ENCODE measurements around the gene JAK1.

The JAK1 gene

GRCh38 chr1:64892576-64893573, 73.5 kb downstream of the JAK1 start:
- no peak for DNase-seq (ENCODE audit: low read depth in 3 of 3)

- DNase-seq (ENCODE audit: low read depth in 3 of 3) = no peak
Measured at GRCh38 chr1:64891448-64891825, 74.9 kb downstream of the JAK1 start.

GRCh38 chr1:64890699-64891447, 75.5 kb downstream of the JAK1 start:
- no peak for DNase-seq (ENCODE audit: low read depth in 3 of 3)

GRCh38 chr1:64887689-64888217, 78.6 kb downstream of the JAK1 start:
- DNase-seq (ENCODE audit: low read depth in 3 of 3) = no peak

- DNase-seq (ENCODE audit: low read depth in 3 of 3) = no peak
Measured at GRCh38 chr1:64886877-64887276, 79.5 kb downstream of the JAK1 start.

- no peak for DNase-seq (ENCODE audit: low read depth in 3 of 3)
Measured at GRCh38 chr1:64885648-64886047, 80.7 kb downstream of the JAK1 start.

- no peak for DNase-seq (ENCODE audit: low read depth in 3 of 3)
Measured at GRCh38 chr1:64884261-64885040, 81.9 kb downstream of the JAK1 start.

GRCh38 chr1:64882574-64883255, 83.6 kb downstream of the JAK1 start:
- no peak for DNase-seq (ENCODE audit: low read depth in 3 of 3)

GRCh38 chr1:64881281-64881680, 85.1 kb downstream of the JAK1 start:
- DNase-seq (ENCODE audit: low read depth in 3 of 3) = no peak

- no peak for DNase-seq (ENCODE audit: low read depth in 3 of 3)
Measured at GRCh38 chr1:64880449-64880848, 85.9 kb downstream of the JAK1 start.

- DNase-seq (ENCODE audit: low read depth in 3 of 3) = no peak
Measured at GRCh38 chr1:64878931-64879611, 87.3 kb downstream of the JAK1 start.

- no peak for DNase-seq (ENCODE audit: low read depth in 3 of 3)
Measured at GRCh38 chr1:64878090-64878489, 88.3 kb downstream of the JAK1 start.

- no peak for DNase-seq (ENCODE audit: low read depth in 3 of 3)
Measured at GRCh38 chr1:64877598-64877997, 88.8 kb downstream of the JAK1 start.

GRCh38 chr1:64877151-64877550, 89.2 kb downstream of the JAK1 start:
- DNase-seq (ENCODE audit: low read depth in 3 of 3) = no peak

GRCh38 chr1:64875606-64876005, 90.7 kb downstream of the JAK1 start:
- DNase-seq (ENCODE audit: low read depth in 3 of 3) = no peak

- no peak for DNase-seq (ENCODE audit: low read depth in 3 of 3)
Measured at GRCh38 chr1:64875101-64875500, 91.2 kb downstream of the JAK1 start.

- no peak for DNase-seq (ENCODE audit: low read depth in 3 of 3)
Measured at GRCh38 chr1:64874666-64875065, 91.7 kb downstream of the JAK1 start.

- no peak for DNase-seq (ENCODE audit: low read depth in 3 of 3)
Measured at GRCh38 chr1:64873576-64873975, 92.8 kb downstream of the JAK1 start.

GRCh38 chr1:64872067-64872466, 94.3 kb downstream of the JAK1 start:
- DNase-seq (ENCODE audit: low read depth in 3 of 3) = no peak

GRCh38 chr1:64871256-64871655, 95.1 kb downstream of the JAK1 start:
- DNase-seq (ENCODE audit: low read depth in 3 of 3) = no peak

GRCh38 chr1:64867266-64867665, 99.1 kb downstream of the JAK1 start:
- no peak for DNase-seq (ENCODE audit: low read depth in 3 of 3)

Data from stimulated activated CD4-positive, alpha-beta T cell treated with anti-CD3 and anti-CD28 coated beads, TNF-alpha, amount 100 ng/mL, for 24 hours (primary cell).